Measurements from ENCODE around the gene OOSP1. TPM values are rescaled to one million over a fixed set of nuclear protein-coding genes. Genes with fewer than 3 reads are reported as not detected.

The OOSP1 gene
- polyA plus RNA-seq, 1 donor (not counting 4 experiments of a cell fraction or from before 2014, with no cell fraction given), result not detected

DNA sequence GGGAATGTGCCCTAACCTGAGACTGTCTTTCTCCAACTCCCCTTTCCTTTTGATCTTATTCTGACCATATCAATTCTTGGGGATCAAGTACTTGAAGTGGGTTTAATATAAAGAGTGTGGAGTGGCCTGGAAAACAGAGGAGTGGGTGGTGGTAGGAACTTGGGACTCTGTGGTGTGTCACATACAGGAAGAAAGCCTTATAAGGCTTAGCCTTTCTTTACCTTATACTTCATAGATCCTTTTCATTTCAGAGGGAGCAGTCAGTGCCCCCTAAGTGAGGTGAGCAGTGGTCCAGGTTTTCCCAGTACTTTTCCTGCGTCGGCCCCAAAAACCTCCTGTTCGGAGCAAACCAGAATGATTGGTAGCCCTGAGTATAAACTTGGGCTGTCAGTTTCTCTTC, 486 bp downstream of the OOSP1 start:
- FAIRE-seq (no peak), DNase-seq (ENCODE audit: low read depth, low spot score) (no peak)
- no peaks in the 10 kb centered on the region for H3K9me3 ChIP-seq (ENCODE audit: control insufficient read depth, low read depth, low read length)
- no peaks in the 10 kb centered on the region for H3K36me3 ChIP-seq (ENCODE audit: control insufficient read depth in 2 of 2, extremely low read depth in 1 of 2, insufficient read depth in 2 of 2, low read length in 2 of 2)
- no peak for TF ChIP-seq EZH2 (IDR thresholded peaks at IDR 0.05; ENCODE audit: low read length)
- no peaks in the 10 kb centered on the region for H4K20me1 ChIP-seq (ENCODE audit: control insufficient read depth, extremely low read depth, insufficient read depth, low read length)
- dilution Hi-C loops (cut with MboI; ENCODE audit: extremely low pct_ligation_motif_present, low sequenced_read_pairs), result no loop called here
- no peak overlapping the region for H3K9ac ChIP-seq (ENCODE audit: control insufficient read depth, extremely low read depth, insufficient read depth, low read length)
- H3K4me3 ChIP-seq (ENCODE audit: control insufficient read depth in 2 of 3, extremely low read depth in 1 of 3, insufficient read depth in 2 of 3, low read depth in 1 of 3, low read length in 3 of 3), result no peak overlapping the region
- no peaks in the 10 kb centered on the region for H3K4me1 ChIP-seq (ENCODE audit: control insufficient read depth, extremely low read depth, insufficient read depth, low read length)
- no peak overlapping the region for H2AFZ ChIP-seq (ENCODE audit: control insufficient read depth, low read length)
- no peaks in the 10 kb centered on the region for H3K27me3 ChIP-seq (ENCODE audit: control insufficient read depth, extremely low read depth, insufficient read depth, low read length)
- no peak overlapping the region for H3K27ac ChIP-seq (ENCODE audit: control insufficient read depth, insufficient read depth, low read length)
- H3K4me2 ChIP-seq (ENCODE audit: control insufficient read depth, extremely low read depth, insufficient read depth, low read depth, low read length), result no peak overlapping the region
- no peaks in the 10 kb centered on the region for H3K79me2 ChIP-seq (ENCODE audit: control insufficient read depth, insufficient read depth, low read length)
- no peaks in the 10 kb centered on the region for H3K9me1 ChIP-seq (ENCODE audit: control insufficient read depth, extremely low read depth, insufficient read depth, low read length)

DNA sequence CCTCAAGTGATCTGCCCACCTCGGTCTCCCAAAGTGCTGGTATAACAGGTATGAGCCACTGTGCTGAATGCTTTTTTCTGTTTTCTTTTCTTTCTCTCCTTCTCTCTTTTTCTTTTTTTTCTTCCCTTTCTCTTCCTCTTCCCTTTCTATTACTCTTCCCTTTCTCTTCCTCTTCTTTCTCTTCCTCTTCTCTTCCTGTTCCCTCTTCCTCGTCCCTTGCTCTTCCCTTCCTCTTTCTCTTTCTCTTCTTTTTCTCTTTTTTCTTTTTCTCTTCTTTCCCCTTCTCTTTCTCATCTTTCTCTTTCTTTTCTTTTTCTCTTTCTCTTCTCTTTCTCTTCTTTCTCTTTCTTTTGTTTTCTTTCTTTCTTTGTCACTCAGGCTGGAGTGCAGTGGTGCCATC, 1.2 kb downstream of the OOSP1 start:
- Histone ChIP-seq H4K20me1 (ENCODE audit: control insufficient read depth, extremely low read depth, insufficient read depth, low read length) (no peaks in the 10 kb centered on the region), H3K4me3 (ENCODE audit: control insufficient read depth in 2 of 3, extremely low read depth in 1 of 3, insufficient read depth in 2 of 3, low read depth in 1 of 3, low read length in 3 of 3) (no peak overlapping the region), H3K36me3 (ENCODE audit: control insufficient read depth in 2 of 2, extremely low read depth in 1 of 2, insufficient read depth in 2 of 2, low read length in 2 of 2) (no peaks in the 10 kb centered on the region), H3K4me2 (ENCODE audit: control insufficient read depth, extremely low read depth, insufficient read depth, low read depth, low read length) (no peak overlapping the region), H3K9ac (ENCODE audit: control insufficient read depth, extremely low read depth, insufficient read depth, low read length) (no peak overlapping the region), H3K27me3 (ENCODE audit: control insufficient read depth, extremely low read depth, insufficient read depth, low read length) (no peaks in the 10 kb centered on the region), H3K9me3 (ENCODE audit: control insufficient read depth, low read depth, low read length) (no peaks in the 10 kb centered on the region), H3K79me2 (ENCODE audit: control insufficient read depth, insufficient read depth, low read length) (no peaks in the 10 kb centered on the region), H3K27ac (ENCODE audit: control insufficient read depth, insufficient read depth, low read length) (no peak overlapping the region), H3K4me1 (ENCODE audit: control insufficient read depth, extremely low read depth, insufficient read depth, low read length) (no peaks in the 10 kb centered on the region), H3K9me1 (ENCODE audit: control insufficient read depth, extremely low read depth, insufficient read depth, low read length) (no peaks in the 10 kb centered on the region), H2AFZ (ENCODE audit: control insufficient read depth, low read length) (no peak overlapping the region)
- no peak for DNase-seq (ENCODE audit: low read depth, low spot score)
- no peak for TF ChIP-seq EZH2 (IDR thresholded peaks at IDR 0.05; ENCODE audit: low read length)
- TF ChIP-seq, protein P1, sequence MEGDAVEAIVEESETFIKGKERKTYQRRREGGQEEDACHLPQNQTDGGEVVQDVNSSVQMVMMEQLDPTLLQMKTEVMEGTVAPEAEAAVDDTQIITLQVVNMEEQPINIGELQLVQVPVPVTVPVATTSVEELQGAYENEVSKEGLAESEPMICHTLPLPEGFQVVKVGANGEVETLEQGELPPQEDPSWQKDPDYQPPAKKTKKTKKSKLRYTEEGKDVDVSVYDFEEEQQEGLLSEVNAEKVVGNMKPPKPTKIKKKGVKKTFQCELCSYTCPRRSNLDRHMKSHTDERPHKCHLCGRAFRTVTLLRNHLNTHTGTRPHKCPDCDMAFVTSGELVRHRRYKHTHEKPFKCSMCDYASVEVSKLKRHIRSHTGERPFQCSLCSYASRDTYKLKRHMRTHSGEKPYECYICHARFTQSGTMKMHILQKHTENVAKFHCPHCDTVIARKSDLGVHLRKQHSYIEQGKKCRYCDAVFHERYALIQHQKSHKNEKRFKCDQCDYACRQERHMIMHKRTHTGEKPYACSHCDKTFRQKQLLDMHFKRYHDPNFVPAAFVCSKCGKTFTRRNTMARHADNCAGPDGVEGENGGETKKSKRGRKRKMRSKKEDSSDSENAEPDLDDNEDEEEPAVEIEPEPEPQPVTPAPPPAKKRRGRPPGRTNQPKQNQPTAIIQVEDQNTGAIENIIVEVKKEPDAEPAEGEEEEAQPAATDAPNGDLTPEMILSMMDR (optimal IDR thresholded peaks at IDR 0.05 in 1 of 3, IDR thresholded peaks at IDR 0.05 in 1 of 3, conservative IDR thresholded peaks at IDR 0.05 in 1 of 3; ENCODE audit: extremely low read depth in 1 of 3, insufficient read depth in 2 of 3, low read length in 3 of 3), result no peak
- no peak for FAIRE-seq
- dilution Hi-C loops (cut with MboI; ENCODE audit: extremely low pct_ligation_motif_present, low sequenced_read_pairs), result no loop called here

DNA sequence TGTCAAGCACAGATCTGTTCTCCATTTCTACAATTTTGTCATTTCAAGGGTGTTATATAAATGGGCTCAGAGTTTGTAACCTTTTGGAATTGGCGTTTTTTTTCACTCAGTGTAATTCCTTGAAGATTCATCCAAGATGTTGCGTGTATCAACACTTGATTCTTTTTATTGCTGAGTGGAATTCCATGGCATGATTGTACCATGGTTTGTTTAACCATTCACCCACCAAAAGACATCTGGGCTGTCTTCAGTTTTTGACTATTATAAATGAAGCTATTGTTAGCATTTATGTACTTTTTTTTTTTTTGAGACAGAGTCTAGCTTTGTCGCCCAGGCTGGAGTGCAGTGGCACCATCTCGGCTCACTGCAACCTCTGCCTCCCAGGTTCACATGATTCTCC, 2.9 kb downstream of the OOSP1 start:
- no peak for DNase-seq (ENCODE audit: low read depth, low spot score)
- no peak overlapping the region for H3K4me2 ChIP-seq (ENCODE audit: control insufficient read depth, extremely low read depth, insufficient read depth, low read depth, low read length)
- no peaks in the 10 kb centered on the region for H3K79me2 ChIP-seq (ENCODE audit: control insufficient read depth, insufficient read depth, low read length)
- H4K20me1 ChIP-seq (ENCODE audit: control insufficient read depth, extremely low read depth, insufficient read depth, low read length), result no peaks in the 10 kb centered on the region
- H3K9ac ChIP-seq (ENCODE audit: control insufficient read depth, extremely low read depth, insufficient read depth, low read length), result no peak overlapping the region
- no peaks in the 10 kb centered on the region for H3K36me3 ChIP-seq (ENCODE audit: control insufficient read depth in 2 of 2, extremely low read depth in 1 of 2, insufficient read depth in 2 of 2, low read length in 2 of 2)
- no peak overlapping the region for H3K27ac ChIP-seq (ENCODE audit: control insufficient read depth, insufficient read depth, low read length)
- FAIRE-seq, result no peak
- TF ChIP-seq EZH2 (IDR thresholded peaks at IDR 0.05; ENCODE audit: low read length), result no peak
- H3K4me3 ChIP-seq (ENCODE audit: control insufficient read depth in 2 of 3, extremely low read depth in 1 of 3, insufficient read depth in 2 of 3, low read depth in 1 of 3, low read length in 3 of 3), result no peak overlapping the region
- H3K27me3 ChIP-seq (ENCODE audit: control insufficient read depth, extremely low read depth, insufficient read depth, low read length), result no peaks in the 10 kb centered on the region
- no peaks in the 10 kb centered on the region for H3K9me3 ChIP-seq (ENCODE audit: control insufficient read depth, low read depth, low read length)
- dilution Hi-C loops (cut with MboI; ENCODE audit: extremely low pct_ligation_motif_present, low sequenced_read_pairs), result no loop called here
- H3K9me1 ChIP-seq (ENCODE audit: control insufficient read depth, extremely low read depth, insufficient read depth, low read length), result no peaks in the 10 kb centered on the region
- no peak overlapping the region for H2AFZ ChIP-seq (ENCODE audit: control insufficient read depth, low read length)
- H3K4me1 ChIP-seq (ENCODE audit: control insufficient read depth, extremely low read depth, insufficient read depth, low read length), result no peaks in the 10 kb centered on the region

All from keratinocyte (primary cell).